Adrenal gland (tissue), 12 donors: ENCODE measurements around the gene NCR3LG1. TPM values are rescaled to one million over a fixed set of nuclear protein-coding genes. Genes with fewer than 3 reads are reported as not detected.

Experiments used
- DNase-seq, 7 donors: peaks; one replicate each; pipeline ENCODE4 v3.0.0-alpha.2; 2019 to 2020
- H3K27ac ChIP-seq, 5 donors: fragments of 200-600 bp; sonication (generic) in 4 of 5; 1 replicate in 3 of 5; 2 replicates in 2 of 5; pipeline versions ENCODE4 v1.5.1 to v1.8.0; 2016 to 2020; ENCODE audit warnings: mild to moderate bottlenecking in 1 of 5
- H3K27me3 ChIP-seq: fragments of 200-600 bp; 2 replicates; pipeline ENCODE4 v1.8.0; 2021
- H3K36me3 ChIP-seq, 2 donors: fragments of 200-600 bp; replicated peaks in 1 of 2; 1 replicate in 1 of 2; 2 replicates in 1 of 2; pipeline versions ENCODE4 v1.5.1 to v1.8.0; 2018 to 2022
- H3K4me1 ChIP-seq, 2 donors: fragments of 200-600 bp; replicated peaks in 1 of 2; 1 replicate in 1 of 2; 2 replicates in 1 of 2; pipeline versions ENCODE4 v1.5.1 to v1.8.0; 2018 to 2021
- H3K4me3 ChIP-seq, 4 donors: fragments of 200-600 bp; sonication (generic) in 3 of 4; one replicate each; pipeline ENCODE4 v1.5.1; 2016 to 2018
- H3K9me3 ChIP-seq, 3 donors: fragments of 200-600 bp; sonication (generic) in 1 of 3; replicated peaks in 1 of 3; 1 replicate in 2 of 3; 2 replicates in 1 of 3; pipeline versions ENCODE4 v1.5.1 to v1.8.0; 2016 to 2021
- CTCF ChIP-seq, 6 experiments: fragments of 450-650 bp in 4 of 6; fragments of 200-600 bp in 2 of 6; sonication (generic) in 1 of 6; IDR thresholded peaks; 1 replicate in 5 of 6; 2 replicates in 1 of 6; pipeline versions ENCODE4 v1.5.1 to v1.8.0; 2016 to 2021; ENCODE audit warnings: antibody characterized with exemption in 6 of 6, mild to moderate bottlenecking in 2 of 6, moderate library complexity in 1 of 6
- POLR2A ChIP-seq, 2 donors: fragments of 450-650 bp; IDR thresholded peaks; one replicate each; pipeline ENCODE4 v1.6.1; 2017; ENCODE audit warnings: antibody characterized with exemption in 2 of 2, mild to moderate bottlenecking in 2 of 2, moderate library complexity in 1 of 2
- WGBS, 4 donors: extraction: QIAGEN DNeasy Blood & Tissue Kit in 2 of 4; methylation state at CpG; one replicate each; pipeline versions ENCODE4 v1.1.5 to v1.1.7; 2013 to 2017; 5-methylcytosine and 5-hydroxymethylcytosine counted together
- intact Hi-C, 2 donors: fragments of 100-400 bp; cut with DNase I; formaldehyde crosslinking; loops; one replicate each; pipeline versions ENCODE4 v1.14.1 to v1.15.0; 2022 to 2023
- polyA plus RNA-seq, 3 donors: library from polyadenylated mRNA; stranded (reverse); fragments of 200-250 nt in 2 of 3; fragments of 350-450 nt in 1 of 3; fragmentation: Illumina TruSeq in 1 of 3; extraction: RNeasy Lipid Tissue Mini Kit (QIAGEN cat#74804) in 1 of 3; gene quantifications; one replicate each; pipeline ENCODE4 v1.2.3, GENCODE V29; 2013 to 2014
- total RNA-seq, 9 donors: library from RNA; depleted of rRNA in 4 of 9; stranded (reverse); fragments of >200 nt in 4 of 9; fragments of 120-200 nt in 1 of 9; fragmentation: NEBNext Ultra II Directional in 1 of 9; extraction: Animal tissue kit (Norgen Biotek cat#: 25700) in 1 of 9; gene quantifications; one replicate each; pipeline versions ENCODE4 v1.1.0 to v1.2.4, GENCODE V29; 2013 to 2023
- donor health status: healthy with polysubstance abuse.
- donor health status: Bipolar disorder and iron deficiency.
- donor health status: DM: yes; HTN: yes; CAD: no.
- donor health status: DM: no; HTN: no; CAD: no.
- donor health status: DM: no; HTN: no; CAD: no.
- donor health status: DM: yes; HTN: yes; CAD: no.

NCR3LG1 gene
- total and polyA plus RNA-seq, 12 donors = 0.13 to 10.1 (median 1.4) TPM

GRCh38 chr11:17397311-17398002, 45.9 kb downstream of the NCR3LG1 start:
- Histone ChIP-seq H3K27me3 (no peaks in the 10 kb centered on the region), H3K27ac (no peak overlapping the region), H3K4me3 (no peak overlapping the region), H3K9me3 (no peaks in the 10 kb centered on the region), H3K36me3 (no peaks in the 10 kb centered on the region), H3K4me1 (no peaks in the 10 kb centered on the region)
- 75 to 96% (median 92%) methylated on average over 6 to 14 of the region's 14 CpGs for WGBS, 4 donors
- DNase-seq = no peak
- intact Hi-C loops = no loop called here
- TF ChIP-seq CTCF (IDR thresholded peaks at IDR 0.05) (no peak), POLR2A (IDR thresholded peaks at IDR 0.05) (no peak)

- no peak for TF ChIP-seq CTCF (IDR thresholded peaks at IDR 0.05)
- TF ChIP-seq POLR2A (IDR thresholded peaks at IDR 0.05) = no peak
- H3K4me1 ChIP-seq = no peaks in the 10 kb centered on the region
- H3K9me3 ChIP-seq = no peaks in the 10 kb centered on the region
- H3K27me3 ChIP-seq = no peaks in the 10 kb centered on the region
- H3K27ac ChIP-seq = no peak overlapping the region
- no peaks in the 10 kb centered on the region for H3K36me3 ChIP-seq
- no peak overlapping the region for H3K4me3 ChIP-seq
- no peak for DNase-seq
- intact Hi-C loops = no loop called here
Observed at GRCh38 chr11:17399236-17399635, 47.6 kb downstream of the NCR3LG1 start.

GRCh38 chr11:17400048-17400775, 48.6 kb downstream of the NCR3LG1 start:
- 78 to 87% (median 83%) methylated on average over 19 of the region's 19 CpGs for WGBS, 4 donors
- H3K4me3 ChIP-seq = no peak overlapping the region
- H3K27me3 ChIP-seq = no peaks in the 10 kb centered on the region
- intact Hi-C loops = no loop called here
- H3K4me1 ChIP-seq = peaks cover 0 to 4% of the 10 kb centered on the region in 2 donors
- no peaks in the 10 kb centered on the region for H3K36me3 ChIP-seq
- no peak for DNase-seq
- H3K27ac ChIP-seq = no peak overlapping the region
- no peaks in the 10 kb centered on the region for H3K9me3 ChIP-seq
- TF ChIP-seq CTCF (IDR thresholded peaks at IDR 0.05) (no peak), POLR2A (IDR thresholded peaks at IDR 0.05) (no peak)

- Histone ChIP-seq H3K4me1 (peaks cover 0 to 11% of the 10 kb centered on the region in 2 donors), H3K9me3 (no peaks in the 10 kb centered on the region), H3K27ac (no peak overlapping the region), H3K4me3 (no peak overlapping the region), H3K27me3 (no peaks in the 10 kb centered on the region), H3K36me3 (no peaks in the 10 kb centered on the region)
- intact Hi-C loops = no loop called here
- TF ChIP-seq CTCF (IDR thresholded peaks at IDR 0.05) (no peak), POLR2A (IDR thresholded peaks at IDR 0.05) (no peak)
- no peak for DNase-seq
- 88 to 94% (median 92%) methylated on average over 1 to 2 of the region's 2 CpGs for WGBS, 4 donors
Observed at GRCh38 chr11:17401316-17401715, 49.7 kb downstream of the NCR3LG1 start.
